Jurkat, Clone E6-1 (cell line): ENCODE results near the gene SLC9A9.
A peak's percentile ranks its signal among the peaks of the same experiment; 100 is the strongest.

Source experiments
- DNase-seq: peaks from one replicate; pipeline ENCODE4 v3.0.0-alpha.2; 2011; ENCODE audit warnings: low read depth, low spot score
- H3K4me3 ChIP-seq: 2 replicates; pipeline ENCODE4 v1.5.1; 2011; ENCODE audit warnings: mild to moderate bottlenecking, low read length, control low read depth, moderate library complexity

SLC9A9 gene

GRCh38 chr3:143363276-143363675 is 485.0 kb downstream of the SLC9A9 start:
- peak overlapping the region; percentile 2; the same call in 1 of the 2 replicates for H3K4me3 ChIP-seq
- peak; percentile 88 for DNase-seq

DNA sequence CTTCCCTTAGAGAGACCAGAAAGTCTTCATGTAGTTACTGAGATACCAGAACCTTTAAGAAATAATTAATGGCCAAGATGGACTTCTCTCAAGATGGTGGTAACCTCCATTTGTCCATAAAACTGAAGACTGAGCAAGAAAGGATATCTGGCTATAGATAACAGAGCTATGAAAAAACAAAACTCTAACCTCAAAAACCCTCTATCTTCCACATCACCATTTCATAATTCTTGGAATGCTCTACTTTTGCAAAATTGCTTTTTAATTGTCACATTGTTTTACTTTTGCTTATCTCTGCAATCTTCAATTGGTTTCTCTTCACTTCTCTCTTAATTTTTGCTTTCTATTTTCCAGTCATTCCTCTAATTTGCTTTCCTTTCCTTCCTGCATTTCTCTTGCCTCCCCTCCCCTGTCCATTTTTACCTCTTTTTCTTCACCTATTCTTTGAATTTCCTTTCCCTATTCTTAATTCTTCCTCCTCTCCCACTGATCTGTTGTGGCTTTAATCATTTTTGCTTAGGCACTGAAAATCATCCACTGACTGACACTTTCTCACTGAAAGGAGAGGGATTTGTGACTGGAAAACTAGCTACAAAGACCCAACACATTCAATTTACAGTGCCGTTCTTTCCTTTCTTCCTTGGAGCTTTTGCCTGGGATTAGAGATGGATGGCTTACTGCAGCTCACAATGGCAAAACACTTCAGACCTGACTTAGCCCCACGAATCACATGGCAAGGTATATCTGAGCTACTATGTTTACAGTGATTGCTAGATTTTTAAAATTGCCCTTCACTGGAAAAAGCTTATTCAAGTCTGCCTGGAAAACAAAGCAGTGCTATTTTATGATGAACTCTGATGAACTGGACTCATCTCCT is 485.9 kb downstream of the SLC9A9 start:
- H3K4me3 ChIP-seq = no peak overlapping the region; the same call in 1 of the 2 replicates
- no peak for DNase-seq

GRCh38 chr3:143361589-143361988 is 486.7 kb downstream of the SLC9A9 start:
- H3K4me3 ChIP-seq = no peak overlapping the region
- DNase-seq = no peak

DNA sequence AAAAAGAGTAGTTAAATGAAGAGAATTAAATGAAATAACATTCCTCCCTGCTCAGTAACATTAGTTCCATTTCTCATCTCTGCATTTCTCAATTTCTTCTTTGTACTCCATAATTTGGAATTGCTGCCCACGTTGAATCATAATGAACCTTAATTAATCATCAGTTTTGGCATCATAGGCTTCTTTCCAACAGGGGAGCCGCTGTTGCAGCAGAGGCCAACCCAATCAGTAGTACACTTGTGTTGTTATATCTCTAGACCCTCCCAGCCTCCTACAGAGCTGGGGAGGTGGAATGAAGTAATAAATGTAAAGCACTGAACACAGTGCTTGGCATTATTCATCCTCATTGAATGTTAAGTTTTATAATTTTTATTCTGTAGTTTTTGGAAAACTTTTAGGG is 488.0 kb downstream of the SLC9A9 start:
- H3K4me3 ChIP-seq = no peak overlapping the region
- DNase-seq = no peak

DNA sequence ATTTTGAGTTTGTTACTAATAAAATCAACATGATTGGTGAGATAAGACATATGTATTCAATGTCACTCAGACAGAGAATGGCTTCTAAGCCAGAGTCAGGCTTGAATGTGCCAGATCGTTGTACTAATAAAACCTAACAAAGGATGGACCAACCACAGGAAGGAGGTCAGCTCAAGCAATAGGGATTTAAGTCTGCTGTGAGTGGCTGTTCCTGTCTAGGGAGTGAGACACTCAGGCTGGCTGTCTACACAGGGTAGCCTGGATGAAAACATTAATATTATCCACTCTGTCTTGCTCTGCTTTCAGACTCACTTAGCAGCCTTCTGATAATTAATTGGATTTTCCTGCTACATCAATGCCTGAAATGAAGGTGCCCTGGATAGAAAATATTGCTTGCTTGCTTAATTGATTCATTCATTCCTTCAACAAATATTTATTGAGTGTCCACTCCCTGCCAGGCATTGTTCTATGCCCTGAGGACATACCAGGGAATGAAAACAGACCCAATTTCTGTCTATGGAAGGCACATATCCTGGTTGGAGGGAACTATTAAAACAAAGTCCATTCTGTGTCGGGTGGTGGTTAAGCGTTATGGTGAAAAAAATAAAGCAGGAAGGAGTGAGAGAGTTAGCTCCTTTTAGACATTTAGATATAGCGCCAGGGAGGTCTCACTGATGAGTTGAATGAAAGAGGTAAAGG is 489.3 kb downstream of the SLC9A9 start:
- no peak for DNase-seq
- H3K4me3 ChIP-seq = no peak overlapping the region

DNA sequence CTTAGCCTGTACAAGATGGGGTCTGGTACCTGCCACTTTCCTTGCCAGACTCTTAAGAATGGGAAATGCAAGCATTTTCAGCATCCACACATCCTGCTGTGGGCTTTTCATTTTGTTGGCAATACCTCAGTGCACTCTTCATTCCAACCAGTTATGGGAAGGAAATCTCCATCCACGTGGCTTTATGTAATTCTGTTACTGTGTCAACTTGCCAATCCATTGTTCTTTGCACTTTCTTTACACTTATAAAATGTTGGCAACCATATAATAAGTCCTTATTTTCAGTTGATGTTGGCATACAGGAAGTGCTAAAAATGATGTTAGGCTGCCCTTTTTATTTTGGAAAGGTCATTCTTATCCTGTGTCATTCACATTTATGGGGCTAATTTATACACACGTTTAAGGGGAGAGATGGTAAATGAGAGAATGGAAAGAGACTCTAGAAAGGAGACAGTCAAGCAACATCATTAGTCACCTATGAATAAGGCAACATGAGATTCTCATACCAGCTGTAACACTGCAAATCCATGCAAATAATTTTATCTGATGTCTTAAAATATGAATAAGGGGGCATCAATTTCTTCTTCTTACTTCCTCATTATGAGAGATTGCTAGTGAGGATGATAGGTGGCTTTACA is 490.0 kb downstream of the SLC9A9 start:
- no peak overlapping the region for H3K4me3 ChIP-seq
- DNase-seq = no peak

GRCh38 chr3:143357700-143358099 is 490.6 kb downstream of the SLC9A9 start:
- no peak overlapping the region for H3K4me3 ChIP-seq

GRCh38 chr3:143356839-143357238 is 491.4 kb downstream of the SLC9A9 start:
- H3K4me3 ChIP-seq = no peak overlapping the region

More at GRCh38 chr3:143357700-143358099, 490.6 kb downstream of the SLC9A9 start:
- DNase-seq = no peak

DNA sequence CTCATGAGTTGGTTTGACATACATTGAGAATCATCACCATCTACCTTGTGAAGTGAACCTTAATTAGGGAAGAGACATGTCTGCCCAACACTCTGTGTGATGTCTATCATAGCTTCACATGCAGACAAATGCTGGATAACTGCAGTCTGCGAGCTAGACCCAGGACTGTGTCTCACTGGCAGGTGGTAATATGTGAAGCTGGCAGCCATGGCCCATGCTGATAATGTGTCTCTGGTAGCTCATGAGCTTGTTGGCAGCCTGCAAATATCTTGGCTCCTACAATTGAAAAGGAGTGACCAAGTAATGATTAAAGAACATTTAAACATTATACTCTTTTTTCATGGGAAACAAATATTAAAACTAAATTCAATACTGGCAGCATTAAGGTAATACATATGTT is 493.9 kb downstream of the SLC9A9 start:
- no peak overlapping the region for H3K4me3 ChIP-seq
- DNase-seq = no peak

More at GRCh38 chr3:143356839-143357238, 491.4 kb downstream of the SLC9A9 start:
- DNase-seq = no peak

GRCh38 chr3:143352850-143353550 is 495.3 kb downstream of the SLC9A9 start:
- DNase-seq = no peak
- no peak overlapping the region for H3K4me3 ChIP-seq

DNA sequence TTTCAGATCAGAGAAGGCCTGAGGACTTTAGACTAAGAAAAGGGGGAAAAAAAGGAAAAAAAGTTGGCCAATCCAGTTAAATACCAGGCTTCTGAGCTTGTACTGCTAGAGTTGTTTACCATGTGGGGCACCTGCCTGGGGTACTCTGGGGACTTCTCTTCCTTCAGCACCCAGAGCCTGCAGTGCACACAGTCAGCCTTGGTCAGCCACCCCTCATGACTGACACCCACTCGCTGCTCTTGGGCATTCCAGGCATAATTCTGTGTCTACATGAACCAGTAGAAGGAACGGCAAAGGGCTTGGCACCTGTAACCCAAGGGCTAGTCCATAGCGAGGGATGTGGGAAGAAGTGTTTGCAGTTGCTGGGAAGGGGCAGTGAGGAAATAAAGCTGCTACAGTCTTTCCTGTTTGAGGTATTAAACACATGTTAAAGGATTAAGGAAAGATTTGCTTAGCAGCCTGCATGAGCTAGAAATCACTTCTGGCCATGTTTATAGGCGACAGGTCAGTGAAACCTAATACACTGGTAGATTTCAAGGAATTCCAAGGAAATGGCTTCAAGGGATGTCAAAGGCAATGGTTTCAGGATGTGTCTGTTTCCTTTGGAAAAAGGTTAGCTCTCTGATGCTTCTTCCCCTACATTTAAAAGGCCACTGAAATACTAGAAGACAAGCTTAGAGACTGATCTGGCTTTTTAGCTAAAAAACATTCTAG is 496.2 kb downstream of the SLC9A9 start:
- no peak overlapping the region for H3K4me3 ChIP-seq
- no peak for DNase-seq

- DNase-seq = no peak
- no peak overlapping the region for H3K4me3 ChIP-seq
Observed at GRCh38 chr3:143351354-143351753, 496.9 kb downstream of the SLC9A9 start.

DNA sequence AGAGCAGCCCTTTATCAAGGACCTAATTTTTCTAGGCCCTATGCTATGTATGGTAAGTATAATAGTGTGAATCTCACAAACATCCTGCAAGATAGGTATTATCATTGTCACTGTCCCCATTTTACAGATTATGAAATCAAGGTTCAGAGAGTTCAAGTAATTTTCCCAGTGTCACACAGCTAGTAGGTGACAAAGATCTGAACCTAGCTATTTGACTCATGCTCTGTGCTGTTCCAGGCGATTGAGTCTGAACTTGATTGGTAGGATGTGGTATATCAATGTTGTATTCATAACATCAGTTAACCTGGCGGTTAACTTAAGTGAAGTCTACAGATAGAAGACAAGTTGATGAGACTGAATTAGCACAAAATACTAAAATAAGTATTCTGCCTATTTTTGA is 498.8 kb downstream of the SLC9A9 start:
- no peak for DNase-seq
- H3K4me3 ChIP-seq = no peak overlapping the region

DNA sequence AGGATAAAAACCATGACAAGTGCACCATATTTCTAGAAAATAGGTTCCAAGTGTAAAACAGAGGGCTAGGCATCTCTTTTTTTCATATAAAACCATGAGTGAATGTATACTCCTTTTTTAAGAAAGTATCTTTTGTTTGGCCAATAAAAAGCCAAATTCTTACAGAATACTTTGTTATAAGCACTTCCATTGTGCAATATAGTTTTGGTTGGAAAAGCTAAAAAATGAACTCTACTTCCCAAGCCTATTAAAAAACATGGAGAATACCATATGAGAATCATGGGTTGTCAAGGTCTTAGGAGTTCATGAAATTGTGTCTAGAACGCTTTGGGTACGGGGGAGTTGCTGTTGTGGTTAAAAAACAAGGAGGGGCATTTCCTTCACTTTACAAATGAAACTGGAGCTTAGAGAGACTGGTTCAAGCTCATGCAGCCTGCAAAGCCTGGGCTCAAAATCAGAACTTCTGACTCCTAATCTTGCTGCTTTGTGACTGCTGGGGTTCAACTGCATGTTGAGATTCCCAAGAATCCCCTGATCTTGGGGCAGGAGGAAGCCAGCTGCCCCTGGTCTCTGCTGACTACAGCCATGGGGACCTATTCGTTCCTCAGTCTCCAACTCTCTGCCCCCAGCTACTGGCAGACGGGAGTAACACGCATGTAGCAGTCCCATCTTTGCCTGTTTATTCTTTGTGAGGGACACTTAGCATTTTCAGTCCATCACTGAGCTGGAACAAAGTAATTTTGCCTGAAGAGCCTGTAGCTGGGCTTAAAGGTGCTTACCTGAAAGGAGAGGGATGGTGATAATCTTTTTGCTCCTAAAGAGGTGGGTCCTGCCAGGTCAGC is 499.6 kb downstream of the SLC9A9 start:
- H3K4me3 ChIP-seq = no peak overlapping the region
- peak; percentile 41 for DNase-seq

GRCh38 chr3:143344516-143345165 is 503.6 kb downstream of the SLC9A9 start:
- no peak for DNase-seq

GRCh38 chr3:143343944-143344343 is 504.3 kb downstream of the SLC9A9 start:
- no peak for DNase-seq
- no peak overlapping the region for H3K4me3 ChIP-seq

More at GRCh38 chr3:143344516-143345165, 503.6 kb downstream of the SLC9A9 start:
- H3K4me3 ChIP-seq = no peak overlapping the region

- no peak for DNase-seq
- no peak overlapping the region for H3K4me3 ChIP-seq
Observed at GRCh38 chr3:143343031-143343430, 505.2 kb downstream of the SLC9A9 start.
